Measurements from ENCODE around the gene RTKN2. TPM values are rescaled to one million over a fixed set of nuclear protein-coding genes. Genes with fewer than 3 reads are reported as not detected.

The RTKN2 gene
- total and polyA plus RNA-seq, 9 of the 15 experiments (the other 6 are each of a cell fraction or from before 2014, with no cell fraction given), result 0.03 to 0.11 (median 0.05) TPM; not detected in 2

DNA sequence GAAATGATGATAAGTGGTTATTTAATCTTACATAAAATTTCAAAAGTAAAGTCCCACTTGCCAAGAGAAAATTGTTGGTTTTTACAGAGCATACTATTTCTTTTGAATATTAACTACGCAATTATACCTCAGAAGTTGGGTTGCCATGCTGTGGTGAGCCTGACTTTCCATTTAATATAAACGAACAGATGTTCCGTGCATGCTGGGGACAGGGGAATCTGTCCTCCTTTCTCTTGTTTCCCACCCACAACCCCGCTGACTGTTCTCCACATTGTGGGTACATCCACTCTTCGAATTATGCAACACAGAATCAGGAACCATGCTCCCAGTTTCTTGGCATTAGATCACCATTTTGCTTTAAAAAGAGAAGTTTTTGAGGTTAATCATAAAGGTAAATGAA, 29.2 kb upstream of the RTKN2 start:
- no TSS peak for BruUV-seq (replicated peaks)
- TF ChIP-seq, protein P1, sequence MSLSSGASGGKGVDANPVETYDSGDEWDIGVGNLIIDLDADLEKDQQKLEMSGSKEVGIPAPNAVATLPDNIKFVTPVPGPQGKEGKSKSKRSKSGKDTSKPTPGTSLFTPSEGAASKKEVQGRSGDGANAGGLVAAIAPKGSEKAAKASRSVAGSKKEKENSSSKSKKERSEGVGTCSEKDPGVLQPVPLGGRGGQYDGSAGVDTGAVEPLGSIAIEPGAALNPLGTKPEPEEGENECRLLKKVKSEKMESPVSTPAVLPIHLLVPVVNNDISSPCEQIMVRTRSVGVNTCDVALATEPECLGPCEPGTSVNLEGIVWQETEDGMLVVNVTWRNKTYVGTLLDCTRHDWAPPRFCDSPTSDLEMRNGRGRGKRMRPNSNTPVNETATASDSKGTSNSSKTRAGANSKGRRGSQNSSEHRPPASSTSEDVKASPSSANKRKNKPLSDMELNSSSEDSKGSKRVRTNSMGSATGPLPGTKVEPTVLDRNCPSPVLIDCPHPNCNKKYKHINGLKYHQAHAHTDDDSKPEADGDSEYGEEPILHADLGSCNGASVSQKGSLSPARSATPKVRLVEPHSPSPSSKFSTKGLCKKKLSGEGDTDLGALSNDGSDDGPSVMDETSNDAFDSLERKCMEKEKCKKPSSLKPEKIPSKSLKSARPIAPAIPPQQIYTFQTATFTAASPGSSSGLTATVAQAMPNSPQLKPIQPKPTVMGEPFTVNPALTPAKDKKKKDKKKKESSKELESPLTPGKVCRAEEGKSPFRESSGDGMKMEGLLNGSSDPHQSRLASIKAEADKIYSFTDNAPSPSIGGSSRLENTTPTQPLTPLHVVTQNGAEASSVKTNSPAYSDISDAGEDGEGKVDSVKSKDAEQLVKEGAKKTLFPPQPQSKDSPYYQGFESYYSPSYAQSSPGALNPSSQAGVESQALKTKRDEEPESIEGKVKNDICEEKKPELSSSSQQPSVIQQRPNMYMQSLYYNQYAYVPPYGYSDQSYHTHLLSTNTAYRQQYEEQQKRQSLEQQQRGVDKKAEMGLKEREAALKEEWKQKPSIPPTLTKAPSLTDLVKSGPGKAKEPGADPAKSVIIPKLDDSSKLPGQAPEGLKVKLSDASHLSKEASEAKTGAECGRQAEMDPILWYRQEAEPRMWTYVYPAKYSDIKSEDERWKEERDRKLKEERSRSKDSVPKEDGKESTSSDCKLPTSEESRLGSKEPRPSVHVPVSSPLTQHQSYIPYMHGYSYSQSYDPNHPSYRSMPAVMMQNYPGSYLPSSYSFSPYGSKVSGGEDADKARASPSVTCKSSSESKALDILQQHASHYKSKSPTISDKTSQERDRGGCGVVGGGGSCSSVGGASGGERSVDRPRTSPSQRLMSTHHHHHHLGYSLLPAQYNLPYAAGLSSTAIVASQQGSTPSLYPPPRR (CRISPR knock-in tag; IDR thresholded peaks at IDR 0.05; ENCODE audit: borderline replicate concordance), result no peak
- TF ChIP-seq SIN3A (IDR thresholded peaks at IDR 0.05; ENCODE audit: borderline replicate concordance in 2 of 2, control insufficient read depth in 1 of 2, low read depth in 2 of 2, low read length in 2 of 2) (no peak), NR1H2 (CRISPR knock-in tag; IDR thresholded peaks at IDR 0.05) (no peak), HDAC3 (IDR thresholded peaks at IDR 0.05; ENCODE audit: borderline replicate concordance, partially characterized antibody) (no peak), LEF1 (IDR thresholded peaks at IDR 0.05) (no peak), YY1 (IDR thresholded peaks at IDR 0.05; ENCODE audit: borderline replicate concordance in 1 of 3, control insufficient read depth in 1 of 3, extremely low read depth in 1 of 3, insufficient read depth in 3 of 3, insufficient read length in 1 of 3, insufficient replicate concordance in 2 of 3, low read depth in 1 of 3, low read length in 2 of 3) (no peak), JUN (IDR thresholded peaks at IDR 0.05; ENCODE audit: borderline replicate concordance, low read depth, low read length) (no peak), JUN (CRISPR knock-in tag; IDR thresholded peaks at IDR 0.05; ENCODE audit: borderline replicate concordance) (no peak), SP2 (IDR thresholded peaks at IDR 0.05; ENCODE audit: extremely low read depth, low read depth, low read length, poor library complexity, severe bottlenecking) (no peak), ELF1 (tag; IDR thresholded peaks at IDR 0.05) (no peak), POLR2G (IDR thresholded peaks at IDR 0.05; ENCODE audit: low read depth, low read length) (no peak), RBM22 (IDR thresholded peaks at IDR 0.05; ENCODE audit: low read depth, low read length, poor library complexity, severe bottlenecking) (no peak)
- TF ChIP-seq, protein P2, sequence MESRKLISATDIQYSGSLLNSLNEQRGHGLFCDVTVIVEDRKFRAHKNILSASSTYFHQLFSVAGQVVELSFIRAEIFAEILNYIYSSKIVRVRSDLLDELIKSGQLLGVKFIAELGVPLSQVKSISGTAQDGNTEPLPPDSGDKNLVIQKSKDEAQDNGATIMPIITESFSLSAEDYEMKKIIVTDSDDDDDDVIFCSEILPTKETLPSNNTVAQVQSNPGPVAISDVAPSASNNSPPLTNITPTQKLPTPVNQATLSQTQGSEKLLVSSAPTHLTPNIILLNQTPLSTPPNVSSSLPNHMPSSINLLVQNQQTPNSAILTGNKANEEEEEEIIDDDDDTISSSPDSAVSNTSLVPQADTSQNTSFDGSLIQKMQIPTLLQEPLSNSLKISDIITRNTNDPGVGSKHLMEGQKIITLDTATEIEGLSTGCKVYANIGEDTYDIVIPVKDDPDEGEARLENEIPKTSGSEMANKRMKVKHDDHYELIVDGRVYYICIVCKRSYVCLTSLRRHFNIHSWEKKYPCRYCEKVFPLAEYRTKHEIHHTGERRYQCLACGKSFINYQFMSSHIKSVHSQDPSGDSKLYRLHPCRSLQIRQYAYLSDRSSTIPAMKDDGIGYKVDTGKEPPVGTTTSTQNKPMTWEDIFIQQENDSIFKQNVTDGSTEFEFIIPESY (CRISPR knock-in tag; IDR thresholded peaks at IDR 0.05), result no peak
- TF ChIP-seq, protein P3, sequence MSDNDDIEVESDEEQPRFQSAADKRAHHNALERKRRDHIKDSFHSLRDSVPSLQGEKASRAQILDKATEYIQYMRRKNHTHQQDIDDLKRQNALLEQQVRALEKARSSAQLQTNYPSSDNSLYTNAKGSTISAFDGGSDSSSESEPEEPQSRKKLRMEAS (CRISPR knock-in tag; IDR thresholded peaks at IDR 0.05), result no peak

More for the DNA sequence above, 29.2 kb upstream of the RTKN2 start:
- intact Hi-C loops (cut with micrococcal nuclease) (no loop called here), in situ Hi-C loops (cut with MboI) (no loop called here)
- Histone ChIP-seq H3K9ac (ENCODE audit: insufficient read depth in 1 of 2, low read depth in 2 of 2, low read length in 2 of 2) (no peak overlapping the region), H3K9me3 (replicated peaks; ENCODE audit: control insufficient read depth, insufficient read depth, low read depth, low read length) (no peaks in the 10 kb centered on the region), H3K27me3 (ENCODE audit: control insufficient read depth in 2 of 2, insufficient read depth in 2 of 2, low read length in 2 of 2) (no peaks in the 10 kb centered on the region), H3K4me3 (no peak overlapping the region), H3K79me2 (ENCODE audit: control insufficient read depth, insufficient read depth, low read length) (no peaks in the 10 kb centered on the region), H3K27ac (ENCODE audit: extremely low read depth, low read depth, low read length) (no peak overlapping the region), H4K20me1 (replicated peaks; ENCODE audit: control insufficient read depth, insufficient read depth, low read length) (no peaks in the 10 kb centered on the region), H2AFZ (ENCODE audit: low read depth, low read length) (no peak overlapping the region), H3K4me1 (replicated peaks in 1 of 2; ENCODE audit: control insufficient read depth in 2 of 2, insufficient read depth in 2 of 2, low read length in 2 of 2) (no peaks in the 10 kb centered on the region), H3K36me3 (ENCODE audit: control insufficient read depth, insufficient read depth, low read length) (no peaks in the 10 kb centered on the region), H3K4me2 (ENCODE audit: insufficient read depth, low read length) (no peak overlapping the region), H3K9me1 (ENCODE audit: control insufficient read depth, insufficient read depth, low read length) (no peaks in the 10 kb centered on the region)
- ChIA-PET CTCF (ENCODE audit: low intra/inter-chr PET ratio) (no interaction called here), POLR2A (no interaction called here)
- WGBS (ENCODE audit: insufficient coverage, low coverage, missing lambda C conversion rate), result 0% methylated on average over 5 of the region's 5 CpGs
- no peak for FAIRE-seq
- no peak for ATAC-seq
- DNase-seq (ENCODE audit: extremely low read depth in 1 of 4, low spot score in 3 of 4), result no peak

Data from K562 (cell line).